Esophagus squamous epithelium (tissue), 5 donors: ENCODE data around the gene MVB12B. TPM values are rescaled to one million over a fixed set of nuclear protein-coding genes. Genes with fewer than 3 reads are reported as not detected.

Source experiments
- DNase-seq: peaks from one replicate; lab custom pipeline; 2025; lab: John Stamatoyannopoulos, UW
- H3K27ac ChIP-seq, 4 donors: fragments of 200-600 bp; sonication (generic); one replicate each; pipeline ENCODE4 v1.5.1; 2016 to 2019; ENCODE audit warnings: mild to moderate bottlenecking in 1 of 4
- H3K27me3 ChIP-seq, 4 donors: fragments of 200-600 bp; sonication (generic); 1 replicate in 3 of 4; 2 replicates in 1 of 4; pipeline versions ENCODE4 v1.5.1 to v1.6.0; 2017 to 2021; ENCODE audit warnings: antibody characterized with exemption in 1 of 4
- H3K36me3 ChIP-seq, 3 donors: fragments of 200-600 bp; sonication (generic); one replicate each; pipeline ENCODE4 v1.5.1; 2016 to 2019
- H3K4me1 ChIP-seq, 3 donors: fragments of 200-600 bp; sonication (generic); one replicate each; pipeline ENCODE4 v1.5.1; 2017 to 2019
- H3K4me3 ChIP-seq, 4 donors: fragments of 200-600 bp; sonication (generic); 1 replicate in 3 of 4; 2 replicates in 1 of 4; pipeline ENCODE4 v1.5.1; 2016 to 2019; ENCODE audit warnings: mild to moderate bottlenecking in 2 of 4, moderate library complexity in 1 of 4
- H3K9me3 ChIP-seq, 3 donors: fragments of 200-600 bp; sonication (generic); one replicate each; pipeline ENCODE4 v1.5.1; 2016 to 2019
- CTCF ChIP-seq, 6 experiments: fragments of 450-650 bp in 4 of 6; fragments of 200-600 bp in 2 of 6; sonication (generic) in 2 of 6; IDR thresholded peaks; one replicate each; pipeline ENCODE4 v1.5.1; 2016 to 2019; ENCODE audit warnings: antibody characterized with exemption in 6 of 6, mild to moderate bottlenecking in 4 of 6, moderate library complexity in 4 of 6
- POLR2A ChIP-seq, 4 donors: fragments of 450-650 bp; IDR thresholded peaks; one replicate each; pipeline ENCODE4 v1.6.1; 2017; ENCODE audit warnings: antibody characterized with exemption in 4 of 4, mild to moderate bottlenecking in 4 of 4, moderate library complexity in 3 of 4
- WGBS, 2 donors: methylation state at CpG; one replicate each; pipeline ENCODE4 v1.1.5; 2018; 5-methylcytosine and 5-hydroxymethylcytosine counted together
- intact Hi-C: fragments of 100-400 bp; cut with DNase I; formaldehyde crosslinking; loops from one replicate; pipeline ENCODE4 v1.15.0; 2022
- total RNA-seq, 4 donors: library from RNA; depleted of rRNA; stranded (reverse); fragments of >200 nt; gene quantifications; one replicate each; pipeline ENCODE4 v1.1.0, GENCODE V29; 2016
- donor health status: DM: yes; HTN: yes; CAD: no.

Gene MVB12B
- total RNA-seq, 4 donors from 2014 or later = 3.2 to 13.2 (median 5.3) TPM

- H3K36me3 ChIP-seq = peaks cover 0 to 49% (median 0%) of the 10 kb centered on the region in 3 donors
- no peak overlapping the region for H3K4me3 ChIP-seq
- intact Hi-C loops = no loop called here
- no peaks in the 10 kb centered on the region for H3K9me3 ChIP-seq
- H3K4me1 ChIP-seq = peaks cover 0 to 10% (median 3%) of the 10 kb centered on the region in 3 donors
- no peak overlapping the region for H3K27ac ChIP-seq
- H3K27me3 ChIP-seq = no peaks in the 10 kb centered on the region
- WGBS, 2 donors = 84 to 93% methylated on average over 6 of the region's 6 CpGs
- no peak for DNase-seq
- TF ChIP-seq POLR2A (IDR thresholded peaks at IDR 0.05) = no peak
- TF ChIP-seq CTCF (IDR thresholded peaks at IDR 0.05) = no peak
Measured at GRCh38 chr9:126485662-126486061, 159.0 kb downstream of the MVB12B start.

- WGBS, 2 donors = 79 to 89% methylated on average over 8 to 9 of the region's 11 CpGs
- intact Hi-C loops = no loop called here
- TF ChIP-seq POLR2A (IDR thresholded peaks at IDR 0.05) = no peak
- no peak for TF ChIP-seq CTCF (IDR thresholded peaks at IDR 0.05)
- Histone ChIP-seq H3K9me3 (no peaks in the 10 kb centered on the region), H3K27ac (no peak overlapping the region), H3K4me1 (peaks cover 0 to 10% (median 3%) of the 10 kb centered on the region in 3 donors), H3K36me3 (peaks cover 0 to 44% (median 0%) of the 10 kb centered on the region in 3 donors), H3K4me3 (no peak overlapping the region), H3K27me3 (no peaks in the 10 kb centered on the region)
- no peak for DNase-seq
Measured at GRCh38 chr9:126486276-126486675, 159.6 kb downstream of the MVB12B start.

GRCh38 chr9:126487856-126488255, 161.2 kb downstream of the MVB12B start:
- Histone ChIP-seq H3K27ac (no peak overlapping the region), H3K9me3 (no peaks in the 10 kb centered on the region), H3K4me3 (no peak overlapping the region), H3K27me3 (no peaks in the 10 kb centered on the region), H3K4me1 (no peaks in the 10 kb centered on the region), H3K36me3 (peaks cover 0 to 29% (median 0%) of the 10 kb centered on the region in 3 donors)
- TF ChIP-seq CTCF (IDR thresholded peaks at IDR 0.05) = no peak
- no peak for TF ChIP-seq POLR2A (IDR thresholded peaks at IDR 0.05)
- 83 to 85% methylated on average over 11 to 12 of the region's 12 CpGs for WGBS, 2 donors
- intact Hi-C loops = no loop called here
- DNase-seq = no peak

GRCh38 chr9:126488310-126488709, 161.7 kb downstream of the MVB12B start:
- TF ChIP-seq CTCF (IDR thresholded peaks at IDR 0.05) = no peak
- no peak for TF ChIP-seq POLR2A (IDR thresholded peaks at IDR 0.05)
- H3K27ac ChIP-seq = no peak overlapping the region
- WGBS, 2 donors = 60 to 77% methylated on average over 5 to 8 of the region's 8 CpGs
- peaks cover 0 to 24% (median 0%) of the 10 kb centered on the region in 3 donors for H3K36me3 ChIP-seq
- no peak for DNase-seq
- H3K9me3 ChIP-seq = no peaks in the 10 kb centered on the region
- H3K27me3 ChIP-seq = no peaks in the 10 kb centered on the region
- no peak overlapping the region for H3K4me3 ChIP-seq
- intact Hi-C loops = no loop called here
- H3K4me1 ChIP-seq = no peaks in the 10 kb centered on the region

- Histone ChIP-seq H3K27ac (no peak overlapping the region), H3K4me3 (no peak overlapping the region), H3K9me3 (no peaks in the 10 kb centered on the region), H3K36me3 (peaks cover 0 to 18% (median 0%) of the 10 kb centered on the region in 3 donors), H3K4me1 (no peaks in the 10 kb centered on the region), H3K27me3 (no peaks in the 10 kb centered on the region)
- intact Hi-C loops = no loop called here
- no peak for TF ChIP-seq POLR2A (IDR thresholded peaks at IDR 0.05)
- no peak for TF ChIP-seq CTCF (IDR thresholded peaks at IDR 0.05)
- whole genome bisulfite sequencing, 2 donors = 100% methylated on average over 4 of the region's 8 CpGs; no CpG with 5 or more reads in 1 of the 2 donors
- no peak for DNase-seq
Measured at GRCh38 chr9:126488881-126489404, 162.3 kb downstream of the MVB12B start.
